K562 (cell line): ENCODE measurements around the gene AMOTL1. TPM values are rescaled to one million over a fixed set of nuclear protein-coding genes. Genes with fewer than 3 reads are reported as not detected.
A peak's percentile ranks its signal among the peaks of the same experiment; 100 is the strongest.

Experiments used
- DDX20 ChIP-seq: fragments of 450-650 bp; IDR thresholded peaks from 2 replicates; pipeline ENCODE4 v1.6.1; 2016; ENCODE audit warnings: missing genetic modification characterization, low read depth, mild to moderate bottlenecking, missing compliant biosample characterization, moderate library complexity
- FOXP1 ChIP-seq: sonication (generic); formaldehyde crosslinking; IDR thresholded peaks from 2 replicates; pipeline ENCODE4 v1.8.0; 2022; ENCODE audit warnings: mild to moderate bottlenecking, missing genetic modification reagents
- LARP7 ChIP-seq: fragments of 450-650 bp; IDR thresholded peaks from 2 replicates; pipeline ENCODE4 v1.6.1; 2016
- MAZ ChIP-seq, 2 experiments: fragments of 450-650 bp in 1 of 2; sonication (generic) in 1 of 2; formaldehyde crosslinking; IDR thresholded peaks in 1 of 2; conservative IDR thresholded peaks in 1 of 2; 2 replicates each; pipeline versions ENCODE4 v1.4.0 to v1.5.0; 2020; ENCODE audit warnings: mild to moderate bottlenecking in 1 of 2, missing genetic modification reagents in 1 of 2
- PTBP1 ChIP-seq: fragments of 200-400 bp; formaldehyde crosslinking; IDR thresholded peaks from 2 replicates; pipeline ENCODE4 v1.6.1; 2017; ENCODE audit warnings: low read depth, low read length
- SMAD1 ChIP-seq: fragments of 150-350 bp; IDR thresholded peaks from 2 replicates; pipeline ENCODE4 v1.6.1; 2014; ENCODE audit warnings: low read length, low read depth; ENCODE audit not compliant: partially characterized antibody
- TCF7L2 ChIP-seq: fragments of 150-350 bp; IDR thresholded peaks from 2 replicates; pipeline ENCODE4 v1.6.1; 2016; ENCODE audit warnings: low read depth, mild to moderate bottlenecking, low read length, moderate library complexity
- ZBTB17 ChIP-seq: fragments of 450-650 bp; formaldehyde crosslinking; IDR thresholded peaks from 2 replicates; pipeline ENCODE4 v1.4.0; 2020; ENCODE audit warnings: mild to moderate bottlenecking
- ZNF699 ChIP-seq: fragments of 250-450 bp; sonication (Bioruptor Pico); IDR thresholded peaks from 2 replicates; pipeline ENCODE4 v1.8.0; 2021; ENCODE audit warnings: mild to moderate bottlenecking, moderate library complexity; ENCODE audit not compliant: insufficient replicate concordance
- polyA plus RNA-seq, 8 experiments: library from polyadenylated mRNA; depleted of rRNA in 4 of 8; stranded (reverse) in 5 of 8; unstranded in 3 of 8; fragments of >200 nt; fragmentation: Nextera tagmentation in 2 of 8; fragmentation: Illumina TruSeq in 1 of 8; extraction: Ambion mirVana in 2 of 8; extraction: Trizol in 1 of 8; gene quantifications; 2 replicates each; pipeline versions ENCODE4 v1.2.1 to v1.2.3, GENCODE V29; 2011 to 2014; ENCODE audit warnings: inconsistent platforms in 1 of 8, missing spikeins in 1 of 8
- total RNA-seq, 7 experiments: library from RNA; depleted of rRNA in 6 of 7; stranded (reverse); fragments of >200 nt in 6 of 7; fragmentation: Illumina TruSeq in 2 of 7; extraction: Trizol in 2 of 7; gene quantifications; 2 replicates each; pipeline versions ENCODE4 v1.2.1 to v1.2.3, GENCODE V29; 2011 to 2021; ENCODE audit warnings: low replicate concordance in 1 of 7
- TF ChIP-seq, protein P1 (sequence below): fragments of 250-450 bp; sonication (Bioruptor Pico); IDR thresholded peaks from 2 replicates; pipeline ENCODE4 v1.4.0; 2020
- TF ChIP-seq, protein P2 (sequence below): fragments of 450-650 bp; IDR thresholded peaks from 2 replicates; pipeline ENCODE4 v1.6.1; 2017; ENCODE audit warnings: antibody characterized with exemption
- TF ChIP-seq, protein P3 (sequence below): fragments of 250-450 bp; sonication (Bioruptor Pico); IDR thresholded peaks from 2 replicates; pipeline ENCODE4 v1.8.0; 2021; ENCODE audit warnings: moderate library complexity, mild to moderate bottlenecking, inconsistent platforms
- TF ChIP-seq, protein P4 (sequence below): fragments of 450-650 bp; formaldehyde crosslinking; IDR thresholded peaks from 2 replicates; pipeline ENCODE4 v1.4.0; 2020; ENCODE audit warnings: mild to moderate bottlenecking, moderate library complexity
- TF ChIP-seq, protein P5 (sequence below): fragments of 450-650 bp; formaldehyde crosslinking; IDR thresholded peaks from 2 replicates; pipeline ENCODE4 v1.4.0; 2020; ENCODE audit warnings: mild to moderate bottlenecking, moderate library complexity

Gene AMOTL1
- total and polyA plus RNA-seq, 9 of the 15 experiments (the other 6 are each of a cell fraction or from before 2014, with no cell fraction given): 4.0 to 35.4 (median 14.0) TPM

DNA sequence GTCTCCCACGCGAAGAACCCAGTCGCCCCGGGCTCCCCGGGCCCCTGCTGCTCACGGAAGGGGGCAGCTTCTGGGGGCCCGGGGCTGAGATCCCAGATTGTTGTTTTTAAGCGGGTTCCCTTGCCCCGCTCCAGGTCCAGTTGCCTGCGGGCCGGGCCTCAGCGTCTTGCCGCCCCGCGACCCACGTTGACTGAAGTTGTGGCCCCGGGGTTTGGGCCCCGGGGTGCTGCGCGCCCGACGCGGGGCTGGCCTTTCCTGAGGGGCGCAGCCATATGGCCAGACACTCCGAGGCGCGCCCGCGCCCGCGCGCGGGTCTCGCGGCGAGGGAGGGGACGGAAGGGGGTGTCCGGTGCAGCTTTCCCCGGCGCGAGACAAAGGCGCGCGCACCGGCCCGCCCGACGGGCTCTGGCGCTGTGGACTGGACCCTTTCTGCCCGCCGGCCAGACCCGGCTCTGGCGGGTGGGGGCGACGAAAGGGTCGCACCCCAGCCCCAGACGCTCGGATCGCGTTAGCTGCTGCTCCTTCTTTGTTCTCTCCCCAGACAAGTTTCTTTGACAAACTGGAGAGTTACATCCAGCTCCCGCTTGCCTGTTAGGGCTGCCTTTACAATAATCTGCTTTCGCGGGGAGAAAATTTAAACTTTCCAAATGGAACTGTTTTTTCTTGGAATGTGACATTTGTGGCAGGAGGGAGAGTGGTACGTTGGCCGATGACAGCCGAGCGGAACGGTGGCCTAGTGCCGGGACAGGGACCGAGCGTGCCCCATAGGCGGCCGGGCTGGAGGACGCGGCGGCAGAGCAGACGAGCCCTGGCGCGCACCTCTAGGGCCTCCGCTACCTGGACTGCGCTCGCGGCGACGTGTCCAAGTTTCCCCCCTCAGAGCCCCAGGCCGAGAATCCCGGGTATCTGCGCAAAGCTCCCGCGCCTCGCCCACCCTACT, 716 bp downstream of the AMOTL1 start (continued):
- TF ChIP-seq, protein P1, sequence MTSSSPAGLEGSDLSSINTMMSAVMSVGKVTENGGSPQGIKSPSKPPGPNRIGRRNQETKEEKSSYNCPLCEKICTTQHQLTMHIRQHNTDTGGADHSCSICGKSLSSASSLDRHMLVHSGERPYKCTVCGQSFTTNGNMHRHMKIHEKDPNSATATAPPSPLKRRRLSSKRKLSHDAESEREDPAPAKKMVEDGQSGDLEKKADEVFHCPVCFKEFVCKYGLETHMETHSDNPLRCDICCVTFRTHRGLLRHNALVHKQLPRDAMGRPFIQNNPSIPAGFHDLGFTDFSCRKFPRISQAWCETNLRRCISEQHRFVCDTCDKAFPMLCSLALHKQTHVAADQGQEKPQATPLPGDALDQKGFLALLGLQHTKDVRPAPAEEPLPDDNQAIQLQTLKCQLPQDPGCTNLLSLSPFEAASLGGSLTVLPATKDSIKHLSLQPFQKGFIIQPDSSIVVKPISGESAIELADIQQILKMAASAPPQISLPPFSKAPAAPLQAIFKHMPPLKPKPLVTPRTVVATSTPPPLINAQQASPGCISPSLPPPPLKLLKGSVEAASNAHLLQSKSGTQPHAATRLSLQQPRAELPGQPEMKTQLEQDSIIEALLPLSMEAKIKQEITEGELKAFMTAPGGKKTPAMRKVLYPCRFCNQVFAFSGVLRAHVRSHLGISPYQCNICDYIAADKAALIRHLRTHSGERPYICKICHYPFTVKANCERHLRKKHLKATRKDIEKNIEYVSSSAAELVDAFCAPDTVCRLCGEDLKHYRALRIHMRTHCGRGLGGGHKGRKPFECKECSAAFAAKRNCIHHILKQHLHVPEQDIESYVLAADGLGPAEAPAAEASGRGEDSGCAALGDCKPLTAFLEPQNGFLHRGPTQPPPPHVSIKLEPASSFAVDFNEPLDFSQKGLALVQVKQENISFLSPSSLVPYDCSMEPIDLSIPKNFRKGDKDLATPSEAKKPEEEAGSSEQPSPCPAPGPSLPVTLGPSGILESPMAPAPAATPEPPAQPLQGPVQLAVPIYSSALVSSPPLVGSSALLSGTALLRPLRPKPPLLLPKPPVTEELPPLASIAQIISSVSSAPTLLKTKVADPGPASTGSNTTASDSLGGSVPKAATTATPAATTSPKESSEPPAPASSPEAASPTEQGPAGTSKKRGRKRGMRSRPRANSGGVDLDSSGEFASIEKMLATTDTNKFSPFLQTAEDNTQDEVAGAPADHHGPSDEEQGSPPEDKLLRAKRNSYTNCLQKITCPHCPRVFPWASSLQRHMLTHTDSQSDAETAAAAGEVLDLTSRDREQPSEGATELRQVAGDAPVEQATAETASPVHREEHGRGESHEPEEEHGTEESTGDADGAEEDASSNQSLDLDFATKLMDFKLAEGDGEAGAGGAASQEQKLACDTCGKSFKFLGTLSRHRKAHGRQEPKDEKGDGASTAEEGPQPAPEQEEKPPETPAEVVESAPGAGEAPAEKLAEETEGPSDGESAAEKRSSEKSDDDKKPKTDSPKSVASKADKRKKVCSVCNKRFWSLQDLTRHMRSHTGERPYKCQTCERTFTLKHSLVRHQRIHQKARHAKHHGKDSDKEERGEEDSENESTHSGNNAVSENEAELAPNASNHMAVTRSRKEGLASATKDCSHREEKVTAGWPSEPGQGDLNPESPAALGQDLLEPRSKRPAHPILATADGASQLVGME: no peak
- TF ChIP-seq DDX20 (tag) (no peak), PTBP1 (no peak), FOXP1 (CRISPR knock-in tag) (no peak), LARP7 (no peak), ZNF699 (CRISPR knock-in tag) (no peak), TCF7L2 (no peak), MAZ (CRISPR knock-in tag; conservative IDR thresholded peaks at IDR 0.05 in 1 of 2, IDR thresholded peaks at IDR 0.05 in 1 of 2) (peak in 1 of 2 experiments; percentile 52; a peak in 2 of 4 replicates), SMAD1 (no peak), ZBTB17 (CRISPR knock-in tag) (0 out of 2 replicates have a peak, but pooled peaks have one; percentile 38)
- TF ChIP-seq, protein P2, sequence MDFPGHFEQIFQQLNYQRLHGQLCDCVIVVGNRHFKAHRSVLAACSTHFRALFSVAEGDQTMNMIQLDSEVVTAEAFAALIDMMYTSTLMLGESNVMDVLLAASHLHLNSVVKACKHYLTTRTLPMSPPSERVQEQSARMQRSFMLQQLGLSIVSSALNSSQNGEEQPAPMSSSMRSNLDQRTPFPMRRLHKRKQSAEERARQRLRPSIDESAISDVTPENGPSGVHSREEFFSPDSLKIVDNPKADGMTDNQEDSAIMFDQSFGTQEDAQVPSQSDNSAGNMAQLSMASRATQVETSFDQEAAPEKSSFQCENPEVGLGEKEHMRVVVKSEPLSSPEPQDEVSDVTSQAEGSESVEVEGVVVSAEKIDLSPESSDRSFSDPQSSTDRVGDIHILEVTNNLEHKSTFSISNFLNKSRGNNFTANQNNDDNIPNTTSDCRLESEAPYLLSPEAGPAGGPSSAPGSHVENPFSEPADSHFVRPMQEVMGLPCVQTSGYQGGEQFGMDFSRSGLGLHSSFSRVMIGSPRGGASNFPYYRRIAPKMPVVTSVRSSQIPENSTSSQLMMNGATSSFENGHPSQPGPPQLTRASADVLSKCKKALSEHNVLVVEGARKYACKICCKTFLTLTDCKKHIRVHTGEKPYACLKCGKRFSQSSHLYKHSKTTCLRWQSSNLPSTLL: no peak
- TF ChIP-seq, protein P3, sequence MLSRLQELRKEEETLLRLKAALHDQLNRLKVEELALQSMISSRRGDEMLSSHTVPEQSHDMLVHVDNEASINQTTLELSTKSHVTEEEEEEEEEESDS (CRISPR knock-in tag): no peak
- TF ChIP-seq, protein P4, sequence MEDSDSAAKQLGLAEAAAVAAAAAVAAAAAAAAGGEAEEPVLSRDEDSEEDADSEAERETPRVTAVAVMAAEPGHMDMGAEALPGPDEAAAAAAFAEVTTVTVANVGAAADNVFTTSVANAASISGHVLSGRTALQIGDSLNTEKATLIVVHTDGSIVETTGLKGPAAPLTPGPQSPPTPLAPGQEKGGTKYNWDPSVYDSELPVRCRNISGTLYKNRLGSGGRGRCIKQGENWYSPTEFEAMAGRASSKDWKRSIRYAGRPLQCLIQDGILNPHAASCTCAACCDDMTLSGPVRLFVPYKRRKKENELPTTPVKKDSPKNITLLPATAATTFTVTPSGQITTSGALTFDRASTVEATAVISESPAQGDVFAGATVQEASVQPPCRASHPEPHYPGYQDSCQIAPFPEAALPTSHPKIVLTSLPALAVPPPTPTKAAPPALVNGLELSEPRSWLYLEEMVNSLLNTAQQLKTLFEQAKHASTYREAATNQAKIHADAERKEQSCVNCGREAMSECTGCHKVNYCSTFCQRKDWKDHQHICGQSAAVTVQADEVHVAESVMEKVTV (CRISPR knock-in tag): no peak
- TF ChIP-seq, protein P5, sequence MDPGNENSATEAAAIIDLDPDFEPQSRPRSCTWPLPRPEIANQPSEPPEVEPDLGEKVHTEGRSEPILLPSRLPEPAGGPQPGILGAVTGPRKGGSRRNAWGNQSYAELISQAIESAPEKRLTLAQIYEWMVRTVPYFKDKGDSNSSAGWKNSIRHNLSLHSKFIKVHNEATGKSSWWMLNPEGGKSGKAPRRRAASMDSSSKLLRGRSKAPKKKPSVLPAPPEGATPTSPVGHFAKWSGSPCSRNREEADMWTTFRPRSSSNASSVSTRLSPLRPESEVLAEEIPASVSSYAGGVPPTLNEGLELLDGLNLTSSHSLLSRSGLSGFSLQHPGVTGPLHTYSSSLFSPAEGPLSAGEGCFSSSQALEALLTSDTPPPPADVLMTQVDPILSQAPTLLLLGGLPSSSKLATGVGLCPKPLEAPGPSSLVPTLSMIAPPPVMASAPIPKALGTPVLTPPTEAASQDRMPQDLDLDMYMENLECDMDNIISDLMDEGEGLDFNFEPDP (CRISPR knock-in tag): no peak
